ENCODE data around the gene DNAH2. TPM values are rescaled to one million over a fixed set of nuclear protein-coding genes. Genes with fewer than 3 reads are reported as not detected.

Gene DNAH2
- total and polyA plus RNA-seq, 2 of the 13 experiments (the other 11 are each of a cell fraction or from before 2014, with no cell fraction given) = not detected

DNA sequence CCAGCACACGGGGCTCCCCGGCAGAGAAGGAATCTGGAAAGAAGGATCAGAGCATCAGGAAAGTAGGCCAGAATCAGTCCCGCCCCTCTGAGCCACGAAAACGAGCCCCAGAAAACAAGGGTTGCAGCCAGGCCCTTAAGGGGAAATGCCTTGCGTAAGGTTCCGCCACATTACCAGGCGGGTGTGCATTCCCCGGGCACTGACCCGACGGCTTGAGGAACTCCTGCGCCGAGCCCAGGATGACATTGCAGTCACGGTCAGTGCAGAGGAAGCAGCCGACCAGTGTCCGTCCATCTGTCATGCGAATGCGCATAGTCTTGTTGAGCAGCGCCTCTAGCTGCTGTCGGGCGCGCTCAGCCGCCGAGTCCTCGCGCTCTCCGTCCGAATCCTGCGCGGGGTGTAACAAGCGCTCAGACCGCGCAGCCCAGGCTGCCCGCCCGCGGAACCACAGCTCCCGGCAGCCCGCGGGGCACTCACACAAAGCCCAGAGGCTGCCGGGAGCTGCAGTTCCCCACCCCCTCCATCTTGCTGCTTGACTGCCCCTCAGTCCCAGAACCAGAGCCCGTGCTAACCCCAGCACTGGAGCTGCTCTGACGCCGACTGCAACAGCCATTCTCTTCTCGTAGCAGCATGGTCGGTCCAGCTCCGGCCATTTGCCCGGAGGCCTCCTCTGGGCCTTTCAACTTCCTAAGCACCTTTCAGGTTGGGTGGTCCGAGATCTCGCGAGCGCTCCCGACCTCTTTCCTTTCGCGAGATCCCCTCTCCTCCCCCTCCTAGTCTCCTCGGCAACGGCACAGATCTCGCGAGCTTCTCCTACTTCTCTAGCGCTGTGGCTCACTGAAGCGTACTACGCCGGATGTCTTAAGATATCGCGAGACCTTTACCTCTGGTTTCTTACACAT is 139.5 kb downstream of the DNAH2 start, which contains the start of gene NAA38 (continued):
- TF ChIP-seq SOX13 (IDR thresholded peaks at IDR 0.05) = peak; percentile 37; the same call in 1 of the 2 replicates
- TF ChIP-seq SOX13 (CRISPR knock-in tag; conservative IDR thresholded peaks at IDR 0.05 in 1 of 2, IDR thresholded peaks at IDR 0.05 in 1 of 2) = no peak; a peak in 1 of 4 replicates
- TF ChIP-seq ZNF816 (CRISPR knock-in tag; IDR thresholded peaks at IDR 0.05; ENCODE audit: borderline replicate concordance) = no peak
- TF ChIP-seq ESRRA (CRISPR knock-in tag; IDR thresholded peaks at IDR 0.05; ENCODE audit: low read depth) = 0 out of 2 replicates have a peak, but pooled peaks have one; percentile 26
- no peak for TF ChIP-seq ZNF782 (CRISPR knock-in tag; IDR thresholded peaks at IDR 0.05; ENCODE audit: borderline replicate concordance)
- 0 out of 2 replicates have a peak, but pooled peaks have one; percentile 80 for TF ChIP-seq PAF1 (CRISPR knock-in tag; IDR thresholded peaks at IDR 0.05)
- TF ChIP-seq, protein P1, sequence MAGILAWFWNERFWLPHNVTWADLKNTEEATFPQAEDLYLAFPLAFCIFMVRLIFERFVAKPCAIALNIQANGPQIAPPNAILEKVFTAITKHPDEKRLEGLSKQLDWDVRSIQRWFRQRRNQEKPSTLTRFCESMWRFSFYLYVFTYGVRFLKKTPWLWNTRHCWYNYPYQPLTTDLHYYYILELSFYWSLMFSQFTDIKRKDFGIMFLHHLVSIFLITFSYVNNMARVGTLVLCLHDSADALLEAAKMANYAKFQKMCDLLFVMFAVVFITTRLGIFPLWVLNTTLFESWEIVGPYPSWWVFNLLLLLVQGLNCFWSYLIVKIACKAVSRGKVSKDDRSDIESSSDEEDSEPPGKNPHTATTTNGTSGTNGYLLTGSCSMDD (CRISPR knock-in tag; IDR thresholded peaks at IDR 0.05) = 0 out of 2 replicates have a peak, but pooled peaks have one; percentile 64
- peak; percentile 68; the same call in 1 of the 2 replicates for TF ChIP-seq ZFP37 (CRISPR knock-in tag; IDR thresholded peaks at IDR 0.05; ENCODE audit: borderline replicate concordance)
- TF ChIP-seq, protein P2, sequence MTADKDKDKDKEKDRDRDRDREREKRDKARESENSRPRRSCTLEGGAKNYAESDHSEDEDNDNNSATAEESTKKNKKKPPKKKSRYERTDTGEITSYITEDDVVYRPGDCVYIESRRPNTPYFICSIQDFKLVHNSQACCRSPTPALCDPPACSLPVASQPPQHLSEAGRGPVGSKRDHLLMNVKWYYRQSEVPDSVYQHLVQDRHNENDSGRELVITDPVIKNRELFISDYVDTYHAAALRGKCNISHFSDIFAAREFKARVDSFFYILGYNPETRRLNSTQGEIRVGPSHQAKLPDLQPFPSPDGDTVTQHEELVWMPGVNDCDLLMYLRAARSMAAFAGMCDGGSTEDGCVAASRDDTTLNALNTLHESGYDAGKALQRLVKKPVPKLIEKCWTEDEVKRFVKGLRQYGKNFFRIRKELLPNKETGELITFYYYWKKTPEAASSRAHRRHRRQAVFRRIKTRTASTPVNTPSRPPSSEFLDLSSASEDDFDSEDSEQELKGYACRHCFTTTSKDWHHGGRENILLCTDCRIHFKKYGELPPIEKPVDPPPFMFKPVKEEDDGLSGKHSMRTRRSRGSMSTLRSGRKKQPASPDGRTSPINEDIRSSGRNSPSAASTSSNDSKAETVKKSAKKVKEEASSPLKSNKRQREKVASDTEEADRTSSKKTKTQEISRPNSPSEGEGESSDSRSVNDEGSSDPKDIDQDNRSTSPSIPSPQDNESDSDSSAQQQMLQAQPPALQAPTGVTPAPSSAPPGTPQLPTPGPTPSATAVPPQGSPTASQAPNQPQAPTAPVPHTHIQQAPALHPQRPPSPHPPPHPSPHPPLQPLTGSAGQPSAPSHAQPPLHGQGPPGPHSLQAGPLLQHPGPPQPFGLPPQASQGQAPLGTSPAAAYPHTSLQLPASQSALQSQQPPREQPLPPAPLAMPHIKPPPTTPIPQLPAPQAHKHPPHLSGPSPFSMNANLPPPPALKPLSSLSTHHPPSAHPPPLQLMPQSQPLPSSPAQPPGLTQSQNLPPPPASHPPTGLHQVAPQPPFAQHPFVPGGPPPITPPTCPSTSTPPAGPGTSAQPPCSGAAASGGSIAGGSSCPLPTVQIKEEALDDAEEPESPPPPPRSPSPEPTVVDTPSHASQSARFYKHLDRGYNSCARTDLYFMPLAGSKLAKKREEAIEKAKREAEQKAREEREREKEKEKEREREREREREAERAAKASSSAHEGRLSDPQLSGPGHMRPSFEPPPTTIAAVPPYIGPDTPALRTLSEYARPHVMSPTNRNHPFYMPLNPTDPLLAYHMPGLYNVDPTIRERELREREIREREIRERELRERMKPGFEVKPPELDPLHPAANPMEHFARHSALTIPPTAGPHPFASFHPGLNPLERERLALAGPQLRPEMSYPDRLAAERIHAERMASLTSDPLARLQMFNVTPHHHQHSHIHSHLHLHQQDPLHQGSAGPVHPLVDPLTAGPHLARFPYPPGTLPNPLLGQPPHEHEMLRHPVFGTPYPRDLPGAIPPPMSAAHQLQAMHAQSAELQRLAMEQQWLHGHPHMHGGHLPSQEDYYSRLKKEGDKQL (CRISPR knock-in tag; IDR thresholded peaks at IDR 0.05; ENCODE audit: low read depth) = no peak
- TF ChIP-seq ZNF672 (CRISPR knock-in tag; IDR thresholded peaks at IDR 0.05) = no peak
- TF ChIP-seq, protein P3, sequence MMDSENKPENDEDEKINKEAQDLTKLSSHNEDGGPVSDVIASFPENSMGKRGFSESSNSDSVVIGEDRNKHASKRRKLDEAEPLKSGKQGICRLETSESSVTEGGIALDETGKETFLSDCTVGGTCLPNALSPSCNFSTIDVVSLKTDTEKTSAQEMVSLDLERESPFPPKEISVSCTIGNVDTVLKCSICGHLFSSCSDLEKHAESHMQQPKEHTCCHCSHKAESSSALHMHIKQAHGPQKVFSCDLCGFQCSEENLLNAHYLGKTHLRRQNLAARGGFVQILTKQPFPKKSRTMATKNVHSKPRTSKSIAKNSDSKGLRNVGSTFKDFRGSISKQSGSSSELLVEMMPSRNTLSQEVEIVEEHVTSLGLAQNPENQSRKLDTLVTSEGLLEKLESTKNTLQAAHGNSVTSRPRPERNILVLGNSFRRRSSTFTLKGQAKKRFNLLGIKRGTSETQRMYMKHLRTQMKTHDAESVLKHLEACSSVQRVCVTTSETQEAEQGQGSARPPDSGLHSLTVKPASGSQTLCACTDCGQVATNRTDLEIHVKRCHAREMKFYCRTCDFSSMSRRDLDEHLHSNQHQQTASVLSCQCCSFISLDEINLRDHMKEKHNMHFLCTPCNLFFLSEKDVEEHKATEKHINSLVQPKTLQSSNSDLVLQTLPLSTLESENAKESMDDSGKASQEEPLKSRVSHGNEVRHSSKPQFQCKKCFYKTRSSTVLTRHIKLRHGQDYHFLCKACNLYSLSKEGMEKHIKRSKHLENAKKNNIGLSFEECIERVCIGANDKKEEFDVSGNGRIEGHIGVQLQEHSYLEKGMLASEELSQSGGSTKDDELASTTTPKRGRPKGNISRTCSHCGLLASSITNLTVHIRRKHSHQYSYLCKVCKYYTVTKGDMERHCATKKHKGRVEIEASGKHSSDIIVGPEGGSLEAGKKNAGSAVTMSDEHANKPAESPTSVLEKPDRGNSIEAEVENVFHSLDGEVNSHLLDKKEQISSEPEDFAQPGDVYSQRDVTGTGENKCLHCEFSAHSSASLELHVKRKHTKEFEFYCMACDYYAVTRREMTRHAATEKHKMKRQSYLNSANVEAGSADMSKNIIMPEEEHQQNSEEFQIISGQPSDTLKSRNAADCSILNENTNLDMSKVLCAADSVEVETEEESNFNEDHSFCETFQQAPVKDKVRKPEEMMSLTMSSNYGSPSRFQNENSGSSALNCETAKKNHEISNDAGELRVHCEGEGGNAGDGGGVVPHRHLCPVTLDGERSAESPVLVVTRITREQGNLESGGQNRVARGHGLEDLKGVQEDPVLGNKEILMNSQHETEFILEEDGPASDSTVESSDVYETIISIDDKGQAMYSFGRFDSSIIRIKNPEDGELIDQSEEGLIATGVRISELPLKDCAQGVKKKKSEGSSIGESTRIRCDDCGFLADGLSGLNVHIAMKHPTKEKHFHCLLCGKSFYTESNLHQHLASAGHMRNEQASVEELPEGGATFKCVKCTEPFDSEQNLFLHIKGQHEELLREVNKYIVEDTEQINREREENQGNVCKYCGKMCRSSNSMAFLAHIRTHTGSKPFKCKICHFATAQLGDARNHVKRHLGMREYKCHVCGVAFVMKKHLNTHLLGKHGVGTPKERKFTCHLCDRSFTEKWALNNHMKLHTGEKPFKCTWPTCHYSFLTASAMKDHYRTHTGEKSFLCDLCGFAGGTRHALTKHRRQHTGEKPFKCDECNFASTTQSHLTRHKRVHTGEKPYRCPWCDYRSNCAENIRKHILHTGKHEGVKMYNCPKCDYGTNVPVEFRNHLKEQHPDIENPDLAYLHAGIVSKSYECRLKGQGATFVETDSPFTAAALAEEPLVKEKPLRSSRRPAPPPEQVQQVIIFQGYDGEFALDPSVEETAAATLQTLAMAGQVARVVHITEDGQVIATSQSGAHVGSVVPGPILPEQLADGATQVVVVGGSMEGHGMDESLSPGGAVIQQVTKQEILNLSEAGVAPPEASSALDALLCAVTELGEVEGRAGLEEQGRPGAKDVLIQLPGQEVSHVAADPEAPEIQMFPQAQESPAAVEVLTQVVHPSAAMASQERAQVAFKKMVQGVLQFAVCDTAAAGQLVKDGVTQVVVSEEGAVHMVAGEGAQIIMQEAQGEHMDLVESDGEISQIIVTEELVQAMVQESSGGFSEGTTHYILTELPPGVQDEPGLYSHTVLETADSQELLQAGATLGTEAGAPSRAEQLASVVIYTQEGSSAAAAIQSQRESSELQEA (CRISPR knock-in tag; IDR thresholded peaks at IDR 0.05; ENCODE audit: not compliant biosample characterization) = peak; percentile 33
- no peak for TF ChIP-seq NCOR1 (IDR thresholded peaks at IDR 0.05; ENCODE audit: borderline replicate concordance, low read length)
